Neural cell (in vitro differentiated cells): ENCODE data around the gene SMAD5. TPM values are rescaled to one million over a fixed set of nuclear protein-coding genes. Genes with fewer than 3 reads are reported as not detected.

Experiments
- H2AFZ ChIP-seq: fragments of 200-600, 300-800 bp; sonication (generic), shearing (Covaris generic); 2 replicates; pipeline ENCODE4 v1.6.0; 2014; ENCODE audit warnings: low read depth, mild to moderate bottlenecking, antibody characterized with exemption, low read length, moderate library complexity
- H3F3A ChIP-seq: fragments of 200-600 bp; shearing (Covaris generic); 2 replicates; pipeline ENCODE4 v1.6.1; 2016; ENCODE audit warnings: mild to moderate bottlenecking, moderate library complexity, mixed read lengths, antibody characterized with exemption, low read length; ENCODE audit not compliant: insufficient read depth, poor library complexity, severe bottlenecking
- H3K27ac ChIP-seq: fragments of 200-600, 300-800 bp; sonication (generic), shearing (Covaris generic); 2 replicates; pipeline ENCODE4 v1.5.1; 2014; ENCODE audit warnings: mild to moderate bottlenecking, low read length, moderate library complexity
- H3K27me3 ChIP-seq: fragments of 300-800, 200-600 bp; sonication (generic), shearing (Covaris generic); 2 replicates; pipeline ENCODE4 v1.6.0; 2014; ENCODE audit warnings: mild to moderate bottlenecking, low read depth, low read length, moderate library complexity; ENCODE audit not compliant: insufficient read depth
- H3K36me3 ChIP-seq: fragments of 300-800, 200-600 bp; sonication (generic), shearing (Covaris generic); 2 replicates; pipeline ENCODE4 v1.5.1; 2014; ENCODE audit warnings: mild to moderate bottlenecking, antibody characterized with exemption, low read length, moderate library complexity; ENCODE audit not compliant: insufficient read depth
- H3K4me2 ChIP-seq: fragments of 300-800, 200-600 bp; sonication (generic), shearing (Covaris generic); 2 replicates; pipeline ENCODE4 v1.6.0; 2014; ENCODE audit warnings: mild to moderate bottlenecking, low read length
- H3K4me3 ChIP-seq: fragments of 300-800, 200-600 bp; sonication (generic), shearing (Covaris generic); 2 replicates; pipeline ENCODE4 v1.5.1; 2014; ENCODE audit warnings: mild to moderate bottlenecking, low read length, moderate library complexity
- H3K79me2 ChIP-seq: fragments of 200-600 bp; shearing (Covaris generic); replicated peaks from 2 replicates; pipeline ENCODE4 v1.6.0; 2014; ENCODE audit warnings: mild to moderate bottlenecking, low read length, moderate library complexity; ENCODE audit not compliant: insufficient read depth
- H3K9ac ChIP-seq: fragments of 300-800, 200-600 bp; sonication (generic), shearing (Covaris generic); 2 replicates; pipeline ENCODE4 v1.6.1; 2016; ENCODE audit warnings: mild to moderate bottlenecking, low read length, mixed read lengths
- H3K9me2 ChIP-seq: fragments of 200-600 bp; shearing (Covaris generic); 2 replicates; pipeline ENCODE4 v1.6.1; 2016; ENCODE audit warnings: mild to moderate bottlenecking, low read length, mixed read lengths; ENCODE audit not compliant: insufficient read depth
- H3K9me3 ChIP-seq: fragments of 200-600, 300-800 bp; sonication (generic), shearing (Covaris generic); 2 replicates; pipeline ENCODE4 v1.6.1; 2016; ENCODE audit warnings: mild to moderate bottlenecking, mixed run types, low read length, moderate library complexity, mixed read lengths
- H4K20me1 ChIP-seq: fragments of 200-600 bp; shearing (Covaris generic); 2 replicates; pipeline ENCODE4 v1.6.1; 2016; ENCODE audit warnings: mild to moderate bottlenecking, mixed run types; ENCODE audit not compliant: insufficient read depth
- CTCF ChIP-seq: fragments of 450-650 bp; IDR thresholded peaks from 2 replicates; pipeline ENCODE4 v1.5.1; 2014; ENCODE audit warnings: antibody characterized with exemption, mild to moderate bottlenecking, moderate library complexity; ENCODE audit not compliant: poor library complexity, severe bottlenecking
- EP300 ChIP-seq: fragments of 450-650 bp; conservative IDR thresholded peaks from 2 replicates; pipeline ENCODE4 v1.6.1; 2014; ENCODE audit warnings: antibody characterized with exemption, mild to moderate bottlenecking, moderate library complexity; ENCODE audit not compliant: poor library complexity, severe bottlenecking
- EZH2 ChIP-seq: fragments of 200-600, 300-800 bp; shearing (Covaris generic), sonication (generic); IDR thresholded peaks from 2 replicates; pipeline ENCODE4 v1.6.1; 2014; ENCODE audit warnings: antibody characterized with exemption, low read length, borderline replicate concordance, mild to moderate bottlenecking; ENCODE audit not compliant: insufficient read depth, poor library complexity, severe bottlenecking
- MXI1 ChIP-seq: fragments of 450-650 bp; conservative IDR thresholded peaks from 2 replicates; pipeline ENCODE4 v1.6.1; 2014; ENCODE audit warnings: antibody characterized with exemption, mild to moderate bottlenecking; ENCODE audit not compliant: poor library complexity, severe bottlenecking
- POLR2AphosphoS5 ChIP-seq: IDR thresholded peaks from 2 replicates; pipeline ENCODE4 v1.6.1; 2012
- RAD21 ChIP-seq: fragments of 450-650 bp; conservative IDR thresholded peaks from 2 replicates; pipeline ENCODE4 v1.6.1; 2014; ENCODE audit warnings: antibody characterized with exemption, mild to moderate bottlenecking, moderate library complexity
- SMC3 ChIP-seq: fragments of 450-650 bp; conservative IDR thresholded peaks from 2 replicates; pipeline ENCODE4 v1.6.1; 2014; ENCODE audit warnings: antibody characterized with exemption, mild to moderate bottlenecking, moderate library complexity; ENCODE audit not compliant: poor library complexity
- TAF1 ChIP-seq: IDR thresholded peaks from 2 replicates; pipeline ENCODE4 v1.6.1; 2012; ENCODE audit warnings: low read depth
- polyA plus RNA-seq: library from polyadenylated mRNA; depleted of rRNA; stranded (reverse); fragments of >200 nt; gene quantifications from 2 replicates; pipeline ENCODE4 v1.2.3, GENCODE V29; 2014
- TF ChIP-seq, protein P1 (sequence below): IDR thresholded peaks from 2 replicates; pipeline ENCODE4 v1.6.1; 2012; ENCODE audit warnings: borderline replicate concordance

SMAD5 gene
- polyA plus RNA-seq, 1 donor from 2014 or later, result 26.3 TPM

- Histone ChIP-seq H4K20me1 (no peaks in the 10 kb centered on the region), H3F3A (no peaks in the 10 kb centered on the region), H3K27ac (no peak overlapping the region), H2AFZ (no peak overlapping the region), H3K36me3 (no peaks in the 10 kb centered on the region), H3K9ac (no peak overlapping the region), H3K27me3 (no peaks in the 10 kb centered on the region), H3K9me2 (no peaks in the 10 kb centered on the region), H3K9me3 (no peaks in the 10 kb centered on the region), H3K79me2 (no peaks in the 10 kb centered on the region), H3K4me2 (no peak overlapping the region), H3K4me3 (no peak overlapping the region)
- no peak for TF ChIP-seq EP300
- TF ChIP-seq, protein P1, sequence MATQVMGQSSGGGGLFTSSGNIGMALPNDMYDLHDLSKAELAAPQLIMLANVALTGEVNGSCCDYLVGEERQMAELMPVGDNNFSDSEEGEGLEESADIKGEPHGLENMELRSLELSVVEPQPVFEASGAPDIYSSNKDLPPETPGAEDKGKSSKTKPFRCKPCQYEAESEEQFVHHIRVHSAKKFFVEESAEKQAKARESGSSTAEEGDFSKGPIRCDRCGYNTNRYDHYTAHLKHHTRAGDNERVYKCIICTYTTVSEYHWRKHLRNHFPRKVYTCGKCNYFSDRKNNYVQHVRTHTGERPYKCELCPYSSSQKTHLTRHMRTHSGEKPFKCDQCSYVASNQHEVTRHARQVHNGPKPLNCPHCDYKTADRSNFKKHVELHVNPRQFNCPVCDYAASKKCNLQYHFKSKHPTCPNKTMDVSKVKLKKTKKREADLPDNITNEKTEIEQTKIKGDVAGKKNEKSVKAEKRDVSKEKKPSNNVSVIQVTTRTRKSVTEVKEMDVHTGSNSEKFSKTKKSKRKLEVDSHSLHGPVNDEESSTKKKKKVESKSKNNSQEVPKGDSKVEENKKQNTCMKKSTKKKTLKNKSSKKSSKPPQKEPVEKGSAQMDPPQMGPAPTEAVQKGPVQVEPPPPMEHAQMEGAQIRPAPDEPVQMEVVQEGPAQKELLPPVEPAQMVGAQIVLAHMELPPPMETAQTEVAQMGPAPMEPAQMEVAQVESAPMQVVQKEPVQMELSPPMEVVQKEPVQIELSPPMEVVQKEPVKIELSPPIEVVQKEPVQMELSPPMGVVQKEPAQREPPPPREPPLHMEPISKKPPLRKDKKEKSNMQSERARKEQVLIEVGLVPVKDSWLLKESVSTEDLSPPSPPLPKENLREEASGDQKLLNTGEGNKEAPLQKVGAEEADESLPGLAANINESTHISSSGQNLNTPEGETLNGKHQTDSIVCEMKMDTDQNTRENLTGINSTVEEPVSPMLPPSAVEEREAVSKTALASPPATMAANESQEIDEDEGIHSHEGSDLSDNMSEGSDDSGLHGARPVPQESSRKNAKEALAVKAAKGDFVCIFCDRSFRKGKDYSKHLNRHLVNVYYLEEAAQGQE, result no peak
- TF ChIP-seq POLR2AphosphoS5, result no peak
- TF ChIP-seq RAD21, result no peak
- no peak for TF ChIP-seq EZH2
- TF ChIP-seq MXI1, result no peak
- no peak for TF ChIP-seq SMC3
- no peak for TF ChIP-seq TAF1
- no peak for TF ChIP-seq CTCF
These were observed 70.8 kb downstream of the SMAD5 start for GRCh38 chr5:136203303-136203922.

- no peak overlapping the region for H3K27ac ChIP-seq
- no peaks in the 10 kb centered on the region for H3K27me3 ChIP-seq
- H3K4me2 ChIP-seq, result no peak overlapping the region
- no peak overlapping the region for H2AFZ ChIP-seq
- H3K36me3 ChIP-seq, result no peaks in the 10 kb centered on the region
- H4K20me1 ChIP-seq, result no peaks in the 10 kb centered on the region
- no peak for TF ChIP-seq SMC3
- TF ChIP-seq RAD21, result no peak
- TF ChIP-seq CTCF, result no peak
- TF ChIP-seq, protein P1, result no peak
- no peak for TF ChIP-seq TAF1
- TF ChIP-seq EZH2, result no peak
- no peak for TF ChIP-seq MXI1
- no peak for TF ChIP-seq EP300
- no peak for TF ChIP-seq POLR2AphosphoS5
- no peaks in the 10 kb centered on the region for H3K9me3 ChIP-seq
- no peaks in the 10 kb centered on the region for H3F3A ChIP-seq
- no peak overlapping the region for H3K9ac ChIP-seq
- H3K79me2 ChIP-seq, result no peaks in the 10 kb centered on the region
- H3K9me2 ChIP-seq, result no peaks in the 10 kb centered on the region
- H3K4me3 ChIP-seq, result no peak overlapping the region
These were observed 72.5 kb downstream of the SMAD5 start for GRCh38 chr5:136205061-136205702.
